Osteoblast (primary cell): ENCODE results near the gene FAT4. TPM values are rescaled to one million over a fixed set of nuclear protein-coding genes. Genes with fewer than 3 reads are reported as not detected.

Experiments used
- DNase-seq: peaks from one replicate; pipeline ENCODE4 v3.0.0; 2011; ENCODE audit warnings: low spot score, mixed read lengths; ENCODE audit not compliant: insufficient read length; ENCODE audit errors: missing footprints
- H2AFZ ChIP-seq: 2 replicates; pipeline ENCODE4 v1.6.0; 2011; ENCODE audit warnings: mild to moderate bottlenecking, low read length
- H3K27ac ChIP-seq: 2 replicates; pipeline ENCODE4 v1.5.1; 2011; ENCODE audit warnings: mild to moderate bottlenecking, low read depth, low read length, moderate library complexity
- H3K27me3 ChIP-seq: 2 replicates; pipeline ENCODE4 v1.6.0; 2012; ENCODE audit warnings: mild to moderate bottlenecking, control low read depth, inconsistent platforms, low read length, moderate library complexity; ENCODE audit not compliant: insufficient read depth
- H3K36me3 ChIP-seq: 2 replicates; pipeline ENCODE4 v1.5.1; 2011; ENCODE audit warnings: mild to moderate bottlenecking, low read length, control low read depth, moderate library complexity; ENCODE audit not compliant: insufficient read depth
- H3K4me1 ChIP-seq: 2 replicates; pipeline ENCODE4 v1.5.1; 2011; ENCODE audit warnings: mild to moderate bottlenecking, low read length, control low read depth, moderate library complexity; ENCODE audit not compliant: insufficient read depth
- H3K4me2 ChIP-seq: 2 replicates; pipeline ENCODE4 v1.6.0; 2011; ENCODE audit warnings: mild to moderate bottlenecking, low read length; ENCODE audit not compliant: insufficient read depth
- H3K4me3 ChIP-seq: fragments of 200-600 bp; sonication (generic); 3 replicates; pipeline ENCODE4 v1.5.1; 2012; ENCODE audit warnings: mild to moderate bottlenecking, low read length, inconsistent platforms; ENCODE audit not compliant: insufficient read depth
- H3K79me2 ChIP-seq: 2 replicates; pipeline ENCODE4 v1.6.0; 2012; ENCODE audit warnings: mild to moderate bottlenecking, low read length, control low read depth, inconsistent platforms; ENCODE audit not compliant: insufficient read depth
- H3K9me3 ChIP-seq: 2 replicates; pipeline ENCODE4 v1.5.1; 2011; ENCODE audit warnings: low read depth, low read length, control low read depth
- H4K20me1 ChIP-seq: 2 replicates; pipeline ENCODE4 v1.6.0; 2012; ENCODE audit warnings: mild to moderate bottlenecking, low read length, control low read depth; ENCODE audit not compliant: insufficient read depth
- total RNA-seq: library from RNA; depleted of rRNA; stranded (reverse); fragments of >200 nt; gene quantifications from 2 replicates; pipeline ENCODE4 v1.2.3, GENCODE V29; 2012
- TF ChIP-seq, protein P1 (sequence below): IDR thresholded peaks from 2 replicates; pipeline ENCODE4 v1.5.1; 2011; ENCODE audit warnings: mild to moderate bottlenecking, low read depth, low read length, moderate library complexity; ENCODE audit errors: extremely low read depth

Gene FAT4
- total RNA-seq, 1 donor, result 27.9 TPM

DNA sequence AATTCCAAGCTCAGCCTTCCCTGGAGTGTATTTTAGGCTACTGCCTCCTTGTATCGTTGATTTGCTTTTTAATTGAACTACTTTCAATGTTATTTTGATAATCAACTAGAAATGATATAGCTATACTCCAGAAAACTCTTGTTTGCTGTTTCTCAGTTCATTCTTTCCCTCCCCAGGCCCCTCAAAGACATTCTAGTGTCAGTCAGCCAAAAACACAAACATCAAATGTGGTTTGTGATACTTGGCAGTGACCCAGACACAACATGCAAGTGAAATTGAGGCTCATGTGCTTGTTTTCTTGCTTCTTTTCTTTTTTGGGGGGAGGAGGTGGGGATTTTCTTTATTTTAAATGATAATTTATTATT is 7.6 kb downstream of the FAT4 start:
- Histone ChIP-seq H3K4me1 (peaks cover 30% of the 10 kb centered on the region), H3K27me3 (no peaks in the 10 kb centered on the region), H3K27ac (peak overlapping the region; percentile 32), H3K79me2 (peaks cover 61% of the 10 kb centered on the region), H4K20me1 (peaks cover 5% of the 10 kb centered on the region), H3K4me2 (peak overlapping the region; percentile 63), H3K9me3 (no peaks in the 10 kb centered on the region), H2AFZ (no peak overlapping the region), H3K4me3 (peak overlapping the region; percentile 34), H3K36me3 (no peaks in the 10 kb centered on the region)
- TF ChIP-seq, protein P1, sequence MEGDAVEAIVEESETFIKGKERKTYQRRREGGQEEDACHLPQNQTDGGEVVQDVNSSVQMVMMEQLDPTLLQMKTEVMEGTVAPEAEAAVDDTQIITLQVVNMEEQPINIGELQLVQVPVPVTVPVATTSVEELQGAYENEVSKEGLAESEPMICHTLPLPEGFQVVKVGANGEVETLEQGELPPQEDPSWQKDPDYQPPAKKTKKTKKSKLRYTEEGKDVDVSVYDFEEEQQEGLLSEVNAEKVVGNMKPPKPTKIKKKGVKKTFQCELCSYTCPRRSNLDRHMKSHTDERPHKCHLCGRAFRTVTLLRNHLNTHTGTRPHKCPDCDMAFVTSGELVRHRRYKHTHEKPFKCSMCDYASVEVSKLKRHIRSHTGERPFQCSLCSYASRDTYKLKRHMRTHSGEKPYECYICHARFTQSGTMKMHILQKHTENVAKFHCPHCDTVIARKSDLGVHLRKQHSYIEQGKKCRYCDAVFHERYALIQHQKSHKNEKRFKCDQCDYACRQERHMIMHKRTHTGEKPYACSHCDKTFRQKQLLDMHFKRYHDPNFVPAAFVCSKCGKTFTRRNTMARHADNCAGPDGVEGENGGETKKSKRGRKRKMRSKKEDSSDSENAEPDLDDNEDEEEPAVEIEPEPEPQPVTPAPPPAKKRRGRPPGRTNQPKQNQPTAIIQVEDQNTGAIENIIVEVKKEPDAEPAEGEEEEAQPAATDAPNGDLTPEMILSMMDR, result no peak
- no peak for DNase-seq

DNA sequence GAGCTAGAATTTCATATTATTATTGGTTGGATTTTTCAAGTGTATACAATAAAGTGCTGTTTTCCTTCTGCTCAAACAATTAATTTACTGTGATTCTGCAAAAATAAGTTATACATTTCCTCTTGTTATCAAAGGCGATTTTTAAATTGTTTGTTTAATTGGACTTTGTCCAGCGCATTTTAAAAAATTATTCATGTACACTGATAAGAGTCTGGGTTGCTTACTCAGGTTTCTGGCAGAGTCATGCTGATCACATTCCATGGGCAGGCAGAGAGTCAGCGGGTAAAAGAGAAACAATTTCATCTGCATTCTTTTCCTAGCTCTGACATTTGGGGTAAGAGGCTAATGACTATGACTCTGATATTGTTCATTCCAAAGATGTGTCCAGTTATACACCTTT is 8.9 kb downstream of the FAT4 start:
- H3K4me2 ChIP-seq, result peak overlapping the region; percentile 63
- H3K4me1 ChIP-seq, result peaks cover 30% of the 10 kb centered on the region
- TF ChIP-seq, protein P1, result no peak
- no peaks in the 10 kb centered on the region for H3K9me3 ChIP-seq
- H3K4me3 ChIP-seq, result peak overlapping the region; percentile 10
- H3K79me2 ChIP-seq, result peaks cover 50% of the 10 kb centered on the region
- H3K27me3 ChIP-seq, result no peaks in the 10 kb centered on the region
- no peak overlapping the region for H3K27ac ChIP-seq
- peaks cover 3% of the 10 kb centered on the region for H4K20me1 ChIP-seq
- no peak overlapping the region for H2AFZ ChIP-seq
- no peaks in the 10 kb centered on the region for H3K36me3 ChIP-seq
- DNase-seq, result peak; percentile 84

DNA sequence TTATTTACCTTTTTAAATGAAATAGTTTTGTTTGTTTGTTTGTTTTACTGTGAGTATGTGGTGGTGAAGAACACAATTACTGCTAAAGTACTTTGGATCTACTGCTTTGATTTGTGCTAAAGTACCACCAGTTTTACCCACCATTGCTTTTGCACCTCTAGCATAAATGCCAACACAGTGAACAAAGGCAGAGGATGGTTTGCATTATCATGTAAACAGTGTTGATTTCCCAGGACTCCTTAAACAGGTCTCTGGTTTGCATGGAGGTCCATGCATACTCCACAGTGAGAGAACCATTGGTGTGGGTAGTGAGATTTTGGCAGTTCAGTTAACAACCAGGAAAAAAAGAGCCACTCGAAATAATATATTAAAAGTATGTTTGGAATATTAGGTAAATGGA is 11.0 kb downstream of the FAT4 start:
- Histone ChIP-seq H3K9me3 (no peaks in the 10 kb centered on the region), H3K4me3 (no peak overlapping the region), H4K20me1 (no peaks in the 10 kb centered on the region), H3K27ac (no peak overlapping the region), H3K4me1 (peaks cover 30% of the 10 kb centered on the region), H3K79me2 (peaks cover 39% of the 10 kb centered on the region), H3K27me3 (no peaks in the 10 kb centered on the region), H3K4me2 (no peak overlapping the region), H3K36me3 (no peaks in the 10 kb centered on the region), H2AFZ (no peak overlapping the region)
- no peak for DNase-seq
- TF ChIP-seq, protein P1, result no peak

DNA sequence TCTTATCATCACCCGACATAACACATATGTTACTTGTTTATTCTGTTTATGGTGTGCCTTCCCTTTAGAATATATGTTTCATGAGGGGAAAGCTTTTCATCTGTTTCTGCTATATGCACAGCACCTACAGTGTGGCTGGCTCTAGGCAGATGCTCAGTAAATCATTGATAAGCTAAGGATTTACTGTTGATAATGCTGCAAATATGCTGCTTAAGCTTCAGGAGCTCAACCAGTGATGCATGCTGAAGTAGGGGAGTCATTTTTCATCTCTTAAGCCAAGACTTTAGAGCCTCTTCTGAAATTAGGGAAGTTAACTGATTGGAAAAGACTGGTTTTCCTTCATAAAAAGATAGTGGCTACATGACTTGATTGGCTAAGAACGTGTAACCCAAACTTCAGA is 16.4 kb downstream of the FAT4 start:
- DNase-seq, result no peak
- no peak overlapping the region for H3K27ac ChIP-seq
- no peaks in the 10 kb centered on the region for H3K27me3 ChIP-seq
- no peak overlapping the region for H3K4me3 ChIP-seq
- H3K9me3 ChIP-seq, result no peaks in the 10 kb centered on the region
- H2AFZ ChIP-seq, result no peak overlapping the region
- no peaks in the 10 kb centered on the region for H4K20me1 ChIP-seq
- H3K4me2 ChIP-seq, result no peak overlapping the region
- no peaks in the 10 kb centered on the region for H3K36me3 ChIP-seq
- H3K4me1 ChIP-seq, result peaks cover 3% of the 10 kb centered on the region
- H3K79me2 ChIP-seq, result peaks cover 23% of the 10 kb centered on the region
- TF ChIP-seq, protein P1, result no peak
